DMS53 (cell line): ENCODE results near the gene FAT2.
"Not testable (repeated sequence)": the region's sequence is repeated elsewhere in the genome, so short reads cannot be mapped to it uniquely, and the experiment has no call there.

ENCODE experiments used
- DNase-seq: peaks from one replicate; lab custom pipeline; 2025; lab: John Stamatoyannopoulos, UW

FAT2 gene

DNA sequence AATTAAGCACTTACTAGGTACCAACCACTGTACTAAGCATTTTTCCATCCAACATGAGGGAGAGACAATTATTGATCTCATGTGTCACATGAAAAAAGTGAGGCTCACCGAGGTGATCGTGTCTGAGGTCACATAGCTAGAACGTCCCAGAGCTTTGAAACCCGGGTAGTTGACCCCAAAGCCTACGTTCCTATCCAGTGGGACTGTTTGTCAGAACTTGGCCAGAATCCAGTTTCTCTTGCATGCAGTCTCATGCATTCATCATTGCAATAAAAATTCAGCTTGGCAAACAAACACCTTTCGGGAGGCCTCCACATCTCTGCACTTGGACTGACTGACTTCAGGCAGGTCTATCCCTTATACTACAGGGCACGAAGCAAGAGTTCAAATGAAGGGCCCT is 23.4 kb upstream of the FAT2 start:
- no peak for DNase-seq

DNA sequence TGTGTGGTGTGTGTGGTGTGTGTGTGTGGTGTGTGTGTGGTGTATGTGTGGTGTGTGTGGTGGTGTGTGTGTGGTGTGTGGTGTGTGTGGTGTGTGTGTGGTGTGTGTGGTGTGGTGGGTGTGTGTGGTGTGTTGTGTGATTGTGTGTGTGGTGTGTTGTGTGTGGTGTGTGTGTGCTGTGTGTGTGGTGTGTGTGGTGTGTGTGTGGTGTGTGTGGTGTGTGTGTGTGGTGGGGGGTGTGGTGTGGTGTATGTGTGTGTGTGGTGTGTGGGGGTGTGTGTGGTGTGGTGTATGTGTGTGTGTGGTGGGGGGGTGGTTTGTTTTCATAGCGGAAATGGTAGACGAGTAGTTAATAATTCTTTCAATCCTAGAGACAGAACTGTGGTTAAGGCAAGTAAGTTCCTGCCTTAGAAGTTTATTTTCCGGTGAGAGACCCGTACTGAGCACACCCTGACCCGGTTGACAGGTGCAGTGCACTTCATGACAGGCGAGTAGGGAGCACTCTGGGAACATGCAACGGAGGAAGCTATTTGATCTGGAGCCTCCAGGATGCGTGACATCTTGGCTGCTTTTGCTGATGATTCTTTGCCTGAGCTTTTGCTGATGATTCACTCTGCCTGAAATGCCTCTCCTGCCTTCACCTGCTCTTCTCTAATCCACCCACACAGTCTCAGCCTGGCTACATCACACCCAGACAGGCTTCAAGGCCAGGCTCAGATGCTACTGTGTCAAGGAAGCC is 21.7 kb upstream of the FAT2 start:
- peak; percentile 82 for DNase-seq

DNA sequence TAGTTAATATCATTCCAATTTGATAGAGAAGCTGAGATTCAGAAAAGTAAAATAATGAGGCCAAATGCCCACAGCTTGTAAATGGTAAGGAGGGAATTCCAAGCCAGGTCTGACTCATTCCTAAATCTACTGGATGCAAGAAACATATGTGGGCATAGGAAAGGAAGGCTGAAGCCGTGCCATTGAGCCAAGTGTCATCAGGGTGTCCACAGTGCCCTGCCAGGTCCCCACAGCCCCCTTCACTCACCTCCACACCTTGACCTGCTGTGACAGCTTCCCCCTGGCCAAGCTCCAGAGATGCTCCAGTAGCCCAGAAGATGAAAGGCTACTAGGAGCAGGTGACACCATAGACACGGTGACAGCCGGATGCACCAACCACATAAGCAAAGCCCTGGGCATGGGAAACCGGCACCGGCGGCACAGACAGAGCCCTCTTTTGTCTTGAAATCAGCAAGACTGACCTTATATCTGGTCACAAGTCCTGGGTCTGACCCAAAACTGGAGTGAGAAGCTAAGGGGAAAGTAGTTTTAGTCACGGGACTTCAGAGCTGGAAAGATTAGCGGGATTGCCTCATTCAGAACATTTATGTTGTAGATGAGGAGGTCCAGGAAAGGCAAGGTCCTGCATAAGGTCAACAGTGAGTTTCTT is 20.1 kb upstream of the FAT2 start:
- DNase-seq, result no peak

DNA sequence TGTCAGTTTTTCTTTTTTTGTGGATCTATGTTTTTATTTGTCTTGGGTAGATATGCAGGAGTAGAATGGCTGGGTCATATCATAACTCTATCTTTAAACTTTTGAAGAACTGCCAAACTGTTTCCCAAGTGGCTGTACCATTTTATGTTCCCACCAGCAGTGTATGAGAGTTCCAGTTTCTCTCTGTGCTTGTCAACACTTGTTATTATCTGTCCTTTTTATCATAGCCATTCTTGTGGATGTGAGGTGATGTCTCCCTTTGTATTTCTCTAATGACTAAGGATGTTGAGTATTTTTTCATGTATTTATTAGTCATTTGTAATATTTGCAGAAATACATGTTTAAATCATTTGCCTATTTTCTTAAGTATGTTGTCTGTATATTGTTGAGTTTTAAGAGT is 17.4 kb upstream of the FAT2 start:
- DNase-seq, result no peak

DNA sequence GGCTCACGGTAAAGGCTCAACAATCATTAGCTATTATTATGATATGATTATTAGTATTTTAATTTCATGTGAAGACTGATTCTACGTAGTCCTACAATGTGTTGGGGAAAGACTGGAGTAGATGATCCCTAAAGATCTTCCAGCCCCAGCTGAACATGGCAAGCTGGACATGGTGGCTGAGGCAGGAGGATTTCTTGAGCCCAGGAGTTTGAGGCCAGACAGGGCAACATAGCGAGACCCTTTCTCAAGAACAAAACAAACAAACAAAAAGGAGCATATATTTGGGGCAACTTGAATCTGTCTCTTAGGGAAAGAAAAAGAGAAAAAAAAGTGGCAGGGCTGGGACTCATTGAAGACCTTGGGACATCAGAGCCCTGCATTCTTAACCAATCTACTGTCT is 16.2 kb upstream of the FAT2 start:
- no peak for DNase-seq

DNA sequence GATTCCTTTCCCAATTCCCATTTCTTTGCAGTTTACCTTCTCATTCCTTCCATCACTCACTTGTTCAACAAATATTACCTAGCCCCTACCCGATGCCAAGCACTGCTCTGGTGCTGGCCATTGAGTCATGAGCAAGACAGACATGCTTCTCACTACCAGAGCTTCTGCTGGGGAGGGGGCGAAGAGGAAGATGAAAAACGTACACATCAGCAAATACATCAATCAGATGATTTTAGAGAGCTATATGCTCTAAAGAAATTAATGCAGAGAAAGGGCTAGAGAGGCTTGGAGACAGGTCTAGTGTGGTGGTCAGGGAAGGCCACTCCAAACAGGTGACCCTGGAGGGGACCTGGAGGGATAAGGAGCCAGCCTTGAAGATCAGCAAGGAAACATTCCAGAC is 14.4 kb upstream of the FAT2 start:
- DNase-seq, result no peak

DNA sequence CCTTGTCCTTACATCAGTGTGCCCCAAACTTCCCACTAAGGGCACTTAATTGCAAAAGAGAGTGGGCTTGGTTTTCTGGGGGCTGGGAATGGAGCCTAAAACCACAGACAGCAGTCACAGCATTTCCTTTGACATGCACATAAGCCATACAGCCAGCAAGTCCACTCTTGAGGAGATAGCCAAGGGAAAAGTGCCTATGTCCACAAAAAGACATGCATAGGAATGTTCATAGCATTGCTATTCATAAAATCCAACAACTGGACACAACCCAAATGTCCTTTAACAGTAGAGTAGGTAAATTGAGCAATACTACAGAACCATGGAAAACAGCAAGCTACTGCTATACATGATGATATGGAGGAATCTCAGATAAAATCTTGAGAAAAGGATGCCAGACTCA is 11.7 kb upstream of the FAT2 start:
- DNase-seq, result no peak

DNA sequence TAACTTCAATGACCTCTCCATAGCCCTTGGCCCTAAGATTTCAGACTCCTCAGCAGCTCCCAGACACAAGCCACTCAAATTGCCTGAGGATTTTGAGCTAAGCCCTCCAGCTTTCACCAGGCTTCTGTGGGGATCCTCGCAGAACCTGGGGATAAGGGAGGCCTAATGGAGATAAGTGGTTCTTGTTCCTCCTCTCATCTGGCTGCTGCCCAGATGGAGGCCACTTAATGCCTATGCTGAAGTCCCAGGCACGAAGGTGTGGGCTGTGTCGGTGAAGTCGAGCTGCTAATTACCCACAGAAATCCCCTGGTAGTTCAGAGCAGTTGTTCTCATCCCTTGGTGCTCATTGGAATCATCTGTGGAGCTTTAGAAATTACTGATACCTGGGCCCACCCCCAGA is 10.3 kb upstream of the FAT2 start:
- DNase-seq, result no peak

DNA sequence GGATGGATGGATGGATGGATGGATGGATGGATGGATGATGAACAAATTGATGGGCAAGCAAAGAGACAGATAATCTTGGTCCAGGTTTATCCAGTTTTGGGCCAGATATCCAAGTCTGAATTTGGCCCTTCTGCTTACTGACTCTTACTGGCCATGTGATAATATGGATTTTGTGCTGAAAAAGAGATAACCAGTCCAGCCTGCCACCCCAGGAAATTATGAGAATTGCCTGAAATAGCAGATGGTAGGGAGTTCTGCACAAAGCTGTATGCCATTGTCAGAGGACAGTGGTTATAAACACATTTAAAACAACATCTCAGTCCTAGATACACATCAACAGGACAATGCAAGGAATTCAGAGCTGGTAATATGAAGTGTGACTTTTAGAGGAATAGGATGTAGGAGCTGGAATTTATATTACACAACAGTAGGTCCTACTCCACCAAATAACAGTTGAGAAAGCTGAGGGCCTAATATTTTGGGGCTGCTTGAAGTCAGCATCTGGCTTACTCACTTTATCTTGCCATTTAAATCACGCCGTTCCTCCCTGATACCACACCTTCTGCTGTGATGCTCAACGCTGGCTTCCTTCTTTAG is 9.0 kb upstream of the FAT2 start:
- DNase-seq, result no peak

DNA sequence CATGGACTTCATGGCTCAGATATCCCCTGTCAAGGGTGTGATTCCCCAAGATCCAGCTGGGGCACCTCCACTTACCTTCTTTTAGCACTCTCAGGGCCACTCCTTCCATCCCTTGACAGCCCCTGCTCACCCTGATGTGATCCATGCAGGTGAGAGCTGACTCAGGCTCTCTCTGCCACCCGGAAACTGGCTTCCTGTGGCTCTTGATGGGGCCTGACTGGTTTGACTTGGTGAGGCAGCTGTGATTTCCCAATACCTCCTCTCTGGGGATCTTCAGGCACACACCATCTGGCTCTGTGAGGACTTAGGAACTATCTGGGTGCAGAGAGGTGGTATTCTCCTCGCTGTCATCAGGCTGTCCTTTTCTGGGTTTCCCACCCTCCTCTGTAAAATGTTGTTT is 7.9 kb upstream of the FAT2 start:
- DNase-seq, result peak; percentile 82

DNA sequence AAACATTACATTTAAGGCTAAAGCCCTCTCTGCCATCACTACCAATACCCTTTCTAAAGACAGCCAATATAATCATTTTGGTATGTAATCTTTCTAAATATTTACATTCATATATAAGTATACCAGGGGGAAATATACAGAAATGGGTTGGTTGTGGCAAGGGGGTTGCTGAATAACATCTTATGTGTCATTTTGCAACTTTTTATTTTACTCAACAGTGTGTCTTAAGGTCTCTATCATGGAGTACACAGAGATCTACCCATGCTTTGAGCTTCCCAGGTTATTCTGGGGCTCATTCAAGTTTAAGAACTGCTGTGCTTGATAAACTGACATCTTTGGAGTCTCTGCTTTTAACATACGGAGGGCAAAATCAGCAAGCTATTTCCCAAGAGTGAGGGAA is 7.4 kb upstream of the FAT2 start:
- DNase-seq, result no peak

DNA sequence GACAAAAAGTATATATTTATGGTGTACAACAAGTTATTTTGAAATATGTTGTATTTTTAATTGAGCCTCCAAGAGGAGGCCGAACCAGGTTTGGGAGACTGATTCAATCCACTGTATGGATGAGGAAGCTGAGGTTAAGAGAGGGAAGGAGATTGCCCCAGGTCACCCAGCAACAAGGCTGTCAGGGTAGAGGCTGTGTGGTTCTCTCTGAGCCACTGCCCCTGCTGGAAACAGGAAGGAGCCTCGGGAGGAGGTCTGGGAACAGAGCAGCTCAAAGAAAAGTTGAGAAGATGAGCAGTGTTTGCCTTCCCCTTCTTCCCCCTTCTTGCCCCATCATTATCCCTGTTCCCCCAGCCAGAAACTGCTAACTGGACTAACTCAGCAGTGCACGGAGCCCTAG is 6.6 kb upstream of the FAT2 start:
- DNase-seq, result no peak

DNA sequence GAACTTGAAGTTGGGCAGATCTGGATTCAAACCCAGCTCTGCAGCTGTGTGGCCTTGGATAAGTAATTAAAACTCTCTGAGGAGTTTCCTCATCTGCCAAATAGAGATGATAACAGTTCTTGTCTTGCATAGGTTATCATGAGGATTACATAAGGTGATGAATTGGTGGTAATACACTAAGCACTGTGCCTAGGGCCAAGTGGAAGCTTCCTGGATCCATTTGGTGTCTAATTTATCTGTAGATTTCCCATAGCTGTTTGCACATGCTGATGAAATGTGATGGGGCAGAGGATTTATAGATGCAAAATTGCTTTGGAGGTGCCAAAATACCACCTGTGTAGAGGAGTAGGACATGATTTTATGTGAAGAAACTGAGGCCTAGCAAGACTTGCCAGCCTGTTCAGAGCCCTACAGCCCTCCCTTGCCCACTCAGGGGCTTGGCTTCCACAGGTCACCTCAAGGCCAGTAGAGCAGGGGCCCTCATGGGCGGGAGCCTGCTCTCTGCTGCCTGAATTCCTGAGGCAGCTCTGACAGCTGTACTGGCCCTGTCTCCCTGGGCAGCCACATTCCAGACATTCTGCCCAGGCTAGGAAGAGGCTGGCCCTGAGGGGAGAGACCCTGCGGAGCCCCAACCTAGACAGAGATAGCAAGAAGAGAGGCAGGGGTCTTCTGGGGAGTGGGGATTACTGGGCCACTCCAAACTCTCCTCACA is 5.9 kb upstream of the FAT2 start:
- no peak for DNase-seq

DNA sequence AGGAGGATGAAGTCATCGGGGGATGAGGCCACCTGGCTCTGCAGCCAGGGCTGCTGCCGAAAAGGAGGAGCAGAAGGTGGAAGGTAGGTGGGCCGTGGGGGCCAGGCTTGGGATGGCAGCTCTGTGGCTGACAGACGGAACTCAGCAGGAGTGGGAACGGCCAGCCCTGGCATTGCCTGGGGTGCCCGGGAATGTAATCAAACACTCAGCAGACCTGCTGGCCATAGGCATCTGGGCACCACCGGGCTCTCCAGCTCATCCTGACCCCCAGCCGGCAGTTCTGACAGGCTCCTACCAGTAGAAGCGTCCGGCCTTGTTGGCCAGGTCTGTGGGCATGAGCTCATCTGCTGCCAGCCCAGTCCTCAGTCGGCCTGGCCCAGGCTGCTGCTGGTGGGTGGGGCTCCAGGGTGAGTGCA is 4.3 kb upstream of the FAT2 start:
- no peak for DNase-seq

DNA sequence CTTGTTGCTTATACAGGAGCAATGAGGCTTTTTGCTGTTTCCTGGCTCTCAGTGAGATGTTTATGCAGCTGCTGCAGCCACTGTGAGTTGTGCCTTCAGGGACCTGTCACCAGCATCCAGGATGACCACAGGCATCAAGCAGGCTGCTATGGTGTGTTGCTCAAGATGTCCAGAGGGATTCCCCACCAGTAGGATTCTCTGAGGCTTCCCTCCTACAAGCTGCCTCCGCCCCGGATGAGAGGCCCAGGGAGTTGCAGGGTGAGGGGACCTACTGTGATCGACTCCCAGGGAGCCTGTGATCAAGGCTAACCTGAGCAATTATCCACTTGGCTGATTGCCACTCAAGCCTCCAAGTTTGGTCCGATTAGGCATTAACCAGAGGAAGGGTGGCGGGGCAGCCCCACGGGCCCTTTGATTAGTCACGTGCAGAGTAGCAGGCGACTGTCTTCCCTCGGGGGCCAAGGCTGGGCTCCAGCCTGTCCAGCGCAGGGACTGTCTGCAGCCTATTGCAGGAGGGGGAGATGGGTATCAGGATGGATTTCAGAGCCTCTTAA is 1.8 kb upstream of the FAT2 start:
- DNase-seq, result peak; percentile 82

DNA sequence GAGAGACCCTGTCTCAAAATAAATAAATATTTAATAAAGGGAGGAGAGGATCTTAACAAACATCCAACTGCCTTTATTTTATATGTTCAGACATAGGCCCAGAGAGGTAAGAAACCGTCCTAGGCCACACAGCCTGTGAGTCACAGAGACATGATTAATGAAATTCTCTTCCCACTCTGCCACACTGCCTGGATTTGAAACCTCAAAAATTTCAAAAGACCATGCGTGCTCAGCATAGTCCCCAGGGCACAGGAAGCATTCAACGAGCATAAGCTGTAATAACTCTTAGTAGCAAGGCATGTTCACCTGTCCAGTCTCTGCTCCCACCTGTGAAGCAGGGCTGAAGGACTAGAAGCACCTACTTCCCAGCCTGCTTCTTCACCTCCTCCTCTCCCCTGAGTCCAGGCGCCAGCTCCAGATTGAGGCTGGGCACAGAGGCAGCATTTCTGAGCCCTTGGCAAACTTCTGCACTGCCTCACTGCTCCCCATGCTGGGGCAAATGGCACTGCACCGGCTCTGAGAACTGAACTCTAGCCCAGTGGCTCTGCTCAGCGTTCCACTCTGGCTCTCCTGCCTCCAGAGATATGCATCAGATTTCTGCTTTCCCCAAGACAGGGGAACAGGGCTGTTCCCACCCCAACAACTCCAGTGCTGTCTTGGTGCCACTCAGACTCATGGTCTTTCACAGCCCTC is 1.1 kb downstream of the FAT2 start:
- DNase-seq, result no peak

DNA sequence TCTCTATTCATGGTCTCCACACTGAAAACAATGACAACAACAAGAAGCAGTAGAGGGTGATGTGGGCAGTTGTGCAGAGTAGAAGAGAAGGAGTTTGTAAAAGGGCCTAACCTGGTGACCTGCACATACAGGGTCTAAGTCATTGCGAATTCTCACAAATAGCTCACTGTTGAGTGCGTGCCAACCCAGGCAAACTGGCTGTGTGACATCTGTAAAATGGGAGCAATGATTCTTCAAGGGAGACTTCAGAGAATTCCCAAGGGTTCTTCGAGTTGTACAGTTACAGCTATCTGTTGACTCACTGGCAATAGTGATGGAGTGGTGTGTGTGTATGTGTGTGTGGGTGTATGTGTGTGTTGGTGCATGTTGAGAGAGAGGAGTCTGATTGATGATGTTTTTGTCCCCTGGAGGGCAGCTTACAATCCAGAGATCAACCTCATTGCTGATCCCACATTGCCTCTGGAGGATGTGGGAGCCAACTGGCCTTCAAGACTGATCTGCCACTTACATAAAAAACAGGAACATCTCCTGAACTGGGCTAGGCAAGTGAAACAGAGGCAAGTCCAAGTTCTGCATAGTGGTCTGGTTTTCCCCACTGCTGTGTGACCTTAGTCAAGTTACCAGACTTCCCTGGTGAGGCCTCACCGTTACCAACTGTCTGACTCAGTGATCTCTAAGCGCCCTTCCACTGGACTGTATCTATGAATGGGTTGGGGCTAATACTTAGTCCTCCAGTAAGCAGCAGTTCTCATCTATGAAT is 3.2 kb downstream of the FAT2 start:
- DNase-seq, result no peak

DNA sequence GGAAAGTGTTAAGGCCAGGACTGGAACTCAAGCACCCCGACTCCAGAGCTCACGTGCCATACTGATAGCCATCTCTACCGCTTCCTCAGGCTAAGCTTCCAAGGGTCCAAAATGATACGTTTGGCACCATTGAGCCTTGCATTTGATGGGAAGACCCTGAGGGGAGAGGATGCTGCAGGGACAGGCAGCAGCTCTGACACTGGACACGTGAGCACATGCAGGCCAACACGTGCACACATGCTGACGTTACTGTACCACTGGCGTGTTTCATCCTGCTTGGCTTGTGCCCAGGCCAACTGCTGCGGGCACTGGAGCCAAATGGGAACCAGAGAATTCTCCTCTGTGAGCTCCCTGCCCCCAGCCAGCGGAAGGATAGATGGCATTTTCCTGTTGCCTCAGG is 5.2 kb downstream of the FAT2 start:
- DNase-seq, result no peak

DNA sequence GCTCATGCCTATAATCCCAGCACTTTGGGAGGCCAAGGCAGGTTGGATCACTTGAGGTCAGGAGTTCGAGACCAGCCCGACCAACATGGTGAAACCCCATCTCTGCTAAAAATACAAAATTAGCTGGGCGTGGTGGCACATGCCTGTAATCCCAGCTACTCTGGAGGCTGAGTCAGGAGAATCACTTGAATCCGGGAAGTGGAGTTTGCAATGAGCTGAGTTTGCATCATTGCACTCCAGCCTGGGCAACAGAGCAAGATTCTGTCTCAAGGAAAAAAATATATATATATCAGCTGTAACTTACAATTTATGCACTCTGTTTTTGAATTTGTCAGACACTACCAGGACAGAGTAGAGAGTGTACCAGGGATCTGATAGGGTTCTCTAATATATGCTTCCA is 5.8 kb downstream of the FAT2 start:
- not testable (repeated sequence) for DNase-seq

DNA sequence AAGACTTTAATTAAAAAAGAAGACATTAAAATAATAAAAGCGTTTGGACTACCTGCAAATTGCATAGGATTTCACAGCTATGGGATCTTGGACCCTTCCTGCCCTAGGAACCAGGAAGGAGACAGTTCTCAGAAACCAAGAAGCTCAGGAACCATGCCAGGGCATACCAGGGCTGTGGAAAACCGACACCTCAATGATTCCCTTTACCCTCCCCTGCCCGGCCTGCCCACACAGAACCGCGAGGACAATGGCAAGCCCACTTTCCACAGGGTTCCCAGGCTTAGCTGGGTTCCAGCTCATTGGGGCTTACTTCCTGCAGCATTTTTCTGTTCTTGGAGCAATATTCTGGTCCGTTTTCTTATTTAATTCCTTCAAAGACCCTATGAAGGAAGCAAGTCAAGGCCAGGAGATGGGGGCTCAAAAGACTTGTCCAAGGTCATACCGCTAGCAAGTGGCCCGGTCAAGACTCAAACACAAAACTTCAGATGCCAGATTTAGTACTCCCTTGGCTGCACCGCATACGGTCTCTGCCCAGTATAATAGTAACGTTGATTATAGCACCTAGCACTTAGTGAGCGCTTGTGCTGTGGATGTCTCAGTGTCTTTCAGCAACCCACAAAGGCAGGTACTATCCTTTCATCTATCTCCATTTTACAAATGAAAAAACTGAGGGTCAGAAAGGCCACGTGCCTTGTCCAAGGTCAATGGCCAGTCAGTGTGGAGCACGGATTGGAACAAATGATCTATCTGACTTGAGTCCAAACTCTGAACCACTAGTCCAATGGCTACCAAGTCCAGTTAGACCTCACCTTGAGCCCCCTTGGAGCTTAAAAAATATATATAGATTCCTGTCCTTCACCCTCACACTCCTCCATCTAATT is 6.8 kb downstream of the FAT2 start:
- no peak for DNase-seq
